Stomach (tissue), 4 donors: Measurements from ENCODE around the gene TBC1D2.

Experiments used
- POLR2A ChIP-seq, 4 donors: fragments of 450-650 bp; IDR thresholded peaks; one replicate each; pipeline ENCODE4 v1.6.1; 2016; ENCODE audit warnings: antibody characterized with exemption in 4 of 4, control low read depth in 2 of 4, mild to moderate bottlenecking in 1 of 4, moderate library complexity in 1 of 4
- TF ChIP-seq, protein P1 (sequence below), 7 experiments: fragments of 450-650 bp in 4 of 7; fragments of 200-600 bp in 3 of 7; sonication (generic) in 3 of 7; IDR thresholded peaks; one replicate each; pipeline ENCODE4 v1.5.1; 2016 to 2019; ENCODE audit warnings: antibody characterized with exemption in 7 of 7, control low read depth in 2 of 7, mild to moderate bottlenecking in 1 of 7

DNA sequence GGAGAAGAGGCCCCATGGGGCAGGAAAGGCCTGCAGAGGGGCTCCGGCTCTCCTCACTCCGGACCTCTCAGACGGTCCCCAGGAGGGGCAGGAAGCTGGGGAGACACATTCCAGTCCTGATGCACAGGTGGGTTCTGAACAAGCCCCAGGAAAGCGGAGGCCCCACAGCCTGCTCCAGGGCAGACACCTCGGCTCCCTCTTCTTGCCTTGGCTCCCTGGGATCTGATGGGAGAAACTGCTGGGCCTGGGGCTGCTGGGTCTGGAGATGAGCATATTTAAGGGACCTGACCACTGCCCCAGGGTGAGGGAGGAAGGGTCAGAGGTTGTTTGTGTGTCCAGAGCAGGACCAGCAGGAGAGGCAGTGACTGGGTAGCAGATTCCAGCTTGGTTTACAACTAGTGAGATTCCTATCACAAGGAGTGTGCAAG is 64.3 kb downstream of the TBC1D2 start:
- TF ChIP-seq, protein P1, sequence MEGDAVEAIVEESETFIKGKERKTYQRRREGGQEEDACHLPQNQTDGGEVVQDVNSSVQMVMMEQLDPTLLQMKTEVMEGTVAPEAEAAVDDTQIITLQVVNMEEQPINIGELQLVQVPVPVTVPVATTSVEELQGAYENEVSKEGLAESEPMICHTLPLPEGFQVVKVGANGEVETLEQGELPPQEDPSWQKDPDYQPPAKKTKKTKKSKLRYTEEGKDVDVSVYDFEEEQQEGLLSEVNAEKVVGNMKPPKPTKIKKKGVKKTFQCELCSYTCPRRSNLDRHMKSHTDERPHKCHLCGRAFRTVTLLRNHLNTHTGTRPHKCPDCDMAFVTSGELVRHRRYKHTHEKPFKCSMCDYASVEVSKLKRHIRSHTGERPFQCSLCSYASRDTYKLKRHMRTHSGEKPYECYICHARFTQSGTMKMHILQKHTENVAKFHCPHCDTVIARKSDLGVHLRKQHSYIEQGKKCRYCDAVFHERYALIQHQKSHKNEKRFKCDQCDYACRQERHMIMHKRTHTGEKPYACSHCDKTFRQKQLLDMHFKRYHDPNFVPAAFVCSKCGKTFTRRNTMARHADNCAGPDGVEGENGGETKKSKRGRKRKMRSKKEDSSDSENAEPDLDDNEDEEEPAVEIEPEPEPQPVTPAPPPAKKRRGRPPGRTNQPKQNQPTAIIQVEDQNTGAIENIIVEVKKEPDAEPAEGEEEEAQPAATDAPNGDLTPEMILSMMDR (IDR thresholded peaks at IDR 0.05) = no peak
- no peak for TF ChIP-seq POLR2A (IDR thresholded peaks at IDR 0.05)
